Adrenal gland (tissue), 5 donors: Measurements from ENCODE around the gene ZNF281.

Experiments used
- CTCF ChIP-seq, 6 experiments: fragments of 450-650 bp in 4 of 6; fragments of 200-600 bp in 2 of 6; sonication (generic) in 1 of 6; IDR thresholded peaks; 1 replicate in 5 of 6; 2 replicates in 1 of 6; pipeline versions ENCODE4 v1.5.1 to v1.8.0; 2016 to 2021; ENCODE audit warnings: antibody characterized with exemption in 6 of 6, mild to moderate bottlenecking in 2 of 6, moderate library complexity in 1 of 6
- POLR2A ChIP-seq, 2 donors: fragments of 450-650 bp; IDR thresholded peaks; one replicate each; pipeline ENCODE4 v1.6.1; 2017; ENCODE audit warnings: antibody characterized with exemption in 2 of 2, mild to moderate bottlenecking in 2 of 2, moderate library complexity in 1 of 2
- donor health status: DM: no; HTN: no; CAD: no.

- TF ChIP-seq CTCF (IDR thresholded peaks at IDR 0.05) = no peak
- no peak for TF ChIP-seq POLR2A (IDR thresholded peaks at IDR 0.05)
Observed at GRCh38 chr1:200410566-200410878, 686 bp upstream of the ZNF281 start.
